Measurements from ENCODE around the gene CAPNS2. TPM values are rescaled to one million over a fixed set of nuclear protein-coding genes. Genes with fewer than 3 reads are reported as not detected.

The CAPNS2 gene
- total RNA-seq, 1 experiment from 2014 or later, result not detected

DNA sequence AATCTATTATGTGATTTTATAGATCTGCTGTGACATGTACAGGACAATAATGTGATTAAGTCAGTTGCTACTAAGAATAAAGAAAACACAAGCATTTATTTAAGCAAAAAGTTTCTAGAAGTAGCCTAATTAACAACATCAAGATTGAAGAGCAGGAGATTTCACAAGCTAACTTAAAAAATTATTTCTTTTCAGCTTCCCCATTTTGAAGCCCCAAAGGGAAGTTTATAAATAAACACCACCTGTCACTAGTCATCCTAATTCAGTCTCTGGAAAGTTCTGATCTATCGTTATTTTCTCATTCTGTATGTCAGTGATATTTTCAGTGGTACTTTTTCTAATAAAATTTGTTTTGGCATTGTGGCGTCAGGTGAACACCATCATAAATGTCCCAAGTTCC lies 8.3 kb downstream of the CAPNS2 start:
- Mint-ChIP-seq H3K4me1 (no peaks in the 10 kb centered on the region), H3K9me3 (no peaks in the 10 kb centered on the region), H3K27me3 (ENCODE audit: low read depth) (no peaks in the 10 kb centered on the region), H3K27ac (no peak overlapping the region), H3K36me3 (ENCODE audit: insufficient read depth in 1 of 3, low read depth in 3 of 3) (no peaks in the 10 kb centered on the region), H3K4me3 (no peak overlapping the region)
- H3K9me3 ChIP-seq (ENCODE audit: control insufficient read depth, low read depth, low read length), result no peaks in the 10 kb centered on the region
- no peak overlapping the region for H2BK120ac ChIP-seq (ENCODE audit: low read depth, low read length, poor library complexity, severe bottlenecking)
- H3K23ac ChIP-seq (ENCODE audit: insufficient read length, low read depth, low read length), result no peak overlapping the region
- TF ChIP-seq, protein P1, sequence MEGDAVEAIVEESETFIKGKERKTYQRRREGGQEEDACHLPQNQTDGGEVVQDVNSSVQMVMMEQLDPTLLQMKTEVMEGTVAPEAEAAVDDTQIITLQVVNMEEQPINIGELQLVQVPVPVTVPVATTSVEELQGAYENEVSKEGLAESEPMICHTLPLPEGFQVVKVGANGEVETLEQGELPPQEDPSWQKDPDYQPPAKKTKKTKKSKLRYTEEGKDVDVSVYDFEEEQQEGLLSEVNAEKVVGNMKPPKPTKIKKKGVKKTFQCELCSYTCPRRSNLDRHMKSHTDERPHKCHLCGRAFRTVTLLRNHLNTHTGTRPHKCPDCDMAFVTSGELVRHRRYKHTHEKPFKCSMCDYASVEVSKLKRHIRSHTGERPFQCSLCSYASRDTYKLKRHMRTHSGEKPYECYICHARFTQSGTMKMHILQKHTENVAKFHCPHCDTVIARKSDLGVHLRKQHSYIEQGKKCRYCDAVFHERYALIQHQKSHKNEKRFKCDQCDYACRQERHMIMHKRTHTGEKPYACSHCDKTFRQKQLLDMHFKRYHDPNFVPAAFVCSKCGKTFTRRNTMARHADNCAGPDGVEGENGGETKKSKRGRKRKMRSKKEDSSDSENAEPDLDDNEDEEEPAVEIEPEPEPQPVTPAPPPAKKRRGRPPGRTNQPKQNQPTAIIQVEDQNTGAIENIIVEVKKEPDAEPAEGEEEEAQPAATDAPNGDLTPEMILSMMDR (conservative IDR thresholded peaks at IDR 0.05), result no peak
- no peak overlapping the region for H4K5ac ChIP-seq (ENCODE audit: insufficient read length, low read depth, low read length)
- no peak overlapping the region for H3K14ac ChIP-seq (ENCODE audit: insufficient read depth, low read length)
- no peaks in the 10 kb centered on the region for H3K27me3 ChIP-seq (ENCODE audit: insufficient read depth, low read length)
- no peaks in the 10 kb centered on the region for H3K79me1 ChIP-seq (ENCODE audit: insufficient read depth, low read depth, low read length, poor library complexity, severe bottlenecking)
- H3K79me2 ChIP-seq (ENCODE audit: insufficient read depth, low read length), result no peaks in the 10 kb centered on the region
- no peak overlapping the region for H2AK5ac ChIP-seq (ENCODE audit: insufficient read length, low read length)
- DNase-seq, result no peak
- H4K91ac ChIP-seq (ENCODE audit: insufficient read length, low read depth, low read length), result no peak overlapping the region
- no peak overlapping the region for H2AFZ ChIP-seq (ENCODE audit: low read length)
- no peaks in the 10 kb centered on the region for H3K4me1 ChIP-seq (ENCODE audit: insufficient read depth, low read length)
- H3K4ac ChIP-seq (ENCODE audit: low read depth, low read length), result no peak overlapping the region
- WGBS (ENCODE audit: extremely low coverage, insufficient read length, low lambda C conversion rate), result no CpG with 5 or more reads among the region's 2 CpGs
- no peak overlapping the region for H3K4me2 ChIP-seq (ENCODE audit: insufficient read depth, insufficient read length, low read length)
- no peak overlapping the region for H3K27ac ChIP-seq (ENCODE audit: insufficient read length, low read depth, low read length)
- no peak overlapping the region for H2BK5ac ChIP-seq (ENCODE audit: insufficient read length, low read length)
- no peak overlapping the region for H3T11ph ChIP-seq (ENCODE audit: low read length)
- H2BK20ac ChIP-seq (ENCODE audit: low read depth, low read length, poor library complexity, severe bottlenecking), result no peak overlapping the region
- H3K18ac ChIP-seq (ENCODE audit: insufficient read length, low read depth, low read length), result no peak overlapping the region
- no peak overlapping the region for H4K8ac ChIP-seq (replicated peaks; ENCODE audit: insufficient read length, low read depth, low read length)
- no peaks in the 10 kb centered on the region for H3K23me2 ChIP-seq (ENCODE audit: insufficient read length, low read depth, low read length, poor library complexity, severe bottlenecking)
- H4K20me1 ChIP-seq (ENCODE audit: control insufficient read depth, insufficient read depth, insufficient read length), result no peaks in the 10 kb centered on the region
- no peak overlapping the region for H2BK15ac ChIP-seq (ENCODE audit: low read depth, low read length)
- H3K9ac ChIP-seq (ENCODE audit: extremely low read depth, insufficient read length, low read length), result no peak overlapping the region
- no peak overlapping the region for H2BK12ac ChIP-seq (ENCODE audit: insufficient read length, low read depth, low read length)
- no peak overlapping the region for H3K56ac ChIP-seq (ENCODE audit: insufficient read length, low read depth, low read length)

All from H9 (cell line).